NB4 (cell line): ENCODE measurements around the gene MBOAT2.

Experiments
- TF ChIP-seq, protein P1 (sequence below): IDR thresholded peaks from one replicate; pipeline ENCODE4 v1.5.1; 2012; ENCODE audit warnings: low read depth, low read length
- TF ChIP-seq, protein P2 (sequence below): IDR thresholded peaks from 2 replicates; pipeline ENCODE4 v1.6.1; 2011; ENCODE audit warnings: low read depth, low read length

DNA sequence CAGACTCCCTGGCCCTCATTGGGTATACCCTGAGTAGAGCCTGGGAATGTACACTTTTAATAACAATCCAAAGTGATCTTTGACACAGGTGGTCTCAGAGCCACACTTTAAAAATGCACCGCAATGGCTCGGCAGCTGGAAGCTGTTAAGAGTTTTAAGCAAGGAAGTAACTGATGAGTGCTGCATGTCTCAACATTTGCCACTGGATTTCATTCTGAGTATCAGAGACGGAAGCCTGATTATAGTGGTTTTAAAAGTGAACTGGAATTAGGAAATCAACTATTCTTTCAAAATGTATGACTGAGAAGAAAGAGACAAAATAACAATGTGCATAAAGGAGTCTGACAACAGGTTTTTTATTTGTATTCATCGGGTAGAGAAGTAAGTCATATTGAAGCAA, 7.5 kb downstream of the MBOAT2 start:
- TF ChIP-seq, protein P1, sequence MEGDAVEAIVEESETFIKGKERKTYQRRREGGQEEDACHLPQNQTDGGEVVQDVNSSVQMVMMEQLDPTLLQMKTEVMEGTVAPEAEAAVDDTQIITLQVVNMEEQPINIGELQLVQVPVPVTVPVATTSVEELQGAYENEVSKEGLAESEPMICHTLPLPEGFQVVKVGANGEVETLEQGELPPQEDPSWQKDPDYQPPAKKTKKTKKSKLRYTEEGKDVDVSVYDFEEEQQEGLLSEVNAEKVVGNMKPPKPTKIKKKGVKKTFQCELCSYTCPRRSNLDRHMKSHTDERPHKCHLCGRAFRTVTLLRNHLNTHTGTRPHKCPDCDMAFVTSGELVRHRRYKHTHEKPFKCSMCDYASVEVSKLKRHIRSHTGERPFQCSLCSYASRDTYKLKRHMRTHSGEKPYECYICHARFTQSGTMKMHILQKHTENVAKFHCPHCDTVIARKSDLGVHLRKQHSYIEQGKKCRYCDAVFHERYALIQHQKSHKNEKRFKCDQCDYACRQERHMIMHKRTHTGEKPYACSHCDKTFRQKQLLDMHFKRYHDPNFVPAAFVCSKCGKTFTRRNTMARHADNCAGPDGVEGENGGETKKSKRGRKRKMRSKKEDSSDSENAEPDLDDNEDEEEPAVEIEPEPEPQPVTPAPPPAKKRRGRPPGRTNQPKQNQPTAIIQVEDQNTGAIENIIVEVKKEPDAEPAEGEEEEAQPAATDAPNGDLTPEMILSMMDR = no peak
- TF ChIP-seq, protein P2, sequence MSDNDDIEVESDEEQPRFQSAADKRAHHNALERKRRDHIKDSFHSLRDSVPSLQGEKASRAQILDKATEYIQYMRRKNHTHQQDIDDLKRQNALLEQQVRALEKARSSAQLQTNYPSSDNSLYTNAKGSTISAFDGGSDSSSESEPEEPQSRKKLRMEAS = no peak
